Activated CD4-positive, alpha-beta memory T cell treated with anti-CD3 and anti-CD28 coated beads for 36 hours (primary cell): ENCODE measurements around the gene CYP26B1. TPM values are rescaled to one million over a fixed set of nuclear protein-coding genes. Genes with fewer than 3 reads are reported as not detected.

Source experiments
- CTCF ChIA-PET: fragments of 350-600 bp; sonication (Branson Sonifier 250); formaldehyde crosslinking; loops from one replicate; lab custom pipeline; 2021; ENCODE audit warnings: antibody characterized with exemption, inconsistent platforms; lab: Charles Lee
- POLR2A ChIA-PET: fragments of 350-600 bp; sonication (Branson Sonifier 250); formaldehyde crosslinking; loops from one replicate; lab custom pipeline; 2021; ENCODE audit warnings: antibody characterized with exemption; lab: Charles Lee
- DNase-seq: peaks from one replicate; pipeline ENCODE4 v3.0.0-alpha.2; 2020
- H3K27ac Mint-ChIP-seq: one replicate; pipeline ENCODE4 v1.8.0; 2021; ENCODE audit warnings: mixed read lengths
- H3K27me3 Mint-ChIP-seq: one replicate; pipeline ENCODE4 v1.8.0; 2021; ENCODE audit warnings: mixed read lengths
- H3K36me3 Mint-ChIP-seq: one replicate; pipeline ENCODE4 v1.8.0; 2021; ENCODE audit warnings: mixed read lengths
- H3K4me1 Mint-ChIP-seq: one replicate; pipeline ENCODE4 v1.8.0; 2021; ENCODE audit warnings: low read depth, mixed read lengths
- H3K4me3 Mint-ChIP-seq: one replicate; pipeline ENCODE4 v1.8.0; 2021; ENCODE audit warnings: mild to moderate bottlenecking, mixed read lengths
- H3K9me3 Mint-ChIP-seq: one replicate; pipeline ENCODE4 v1.8.0; 2021; ENCODE audit warnings: mixed read lengths
- intact Hi-C: fragments of 100-400 bp; cut with micrococcal nuclease; formaldehyde crosslinking; loops from one replicate; pipeline ENCODE4 v1.15.1; 2023
- total RNA-seq, 2 experiments: library from RNA; stranded (reverse); gene quantifications; one replicate each; pipeline ENCODE4 v1.2.3, GENCODE V29; 2021

The CYP26B1 gene
- total RNA-seq, 2 experiments from 2014 or later, result not detected

DNA sequence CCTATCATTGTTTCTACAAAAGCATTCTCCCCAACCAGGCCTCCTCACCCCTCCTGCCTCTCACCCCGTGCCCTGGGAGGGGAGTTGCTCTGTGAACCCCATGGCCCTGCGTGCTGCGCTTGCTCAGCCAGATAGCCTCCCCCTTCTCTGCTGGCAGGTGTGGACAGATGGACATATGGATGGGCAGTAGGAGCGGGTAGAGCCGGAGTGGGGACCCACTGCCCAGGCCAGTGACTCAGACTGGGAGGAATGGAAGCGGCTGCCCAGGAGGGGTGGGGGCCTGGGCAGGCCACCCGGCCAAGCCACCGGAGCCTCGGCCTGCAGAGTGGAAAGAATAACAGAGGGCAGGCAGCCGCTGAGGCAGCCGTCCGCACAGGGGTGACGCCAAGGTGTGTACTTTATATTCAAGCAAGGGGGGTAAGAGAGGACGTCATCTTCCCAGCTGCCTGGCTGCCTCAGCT is 8.7 kb downstream of the CYP26B1 start:
- Mint-ChIP-seq H3K27me3 (peaks cover 18% of the 10 kb centered on the region), H3K9me3 (no peaks in the 10 kb centered on the region), H3K27ac (no peak overlapping the region), H3K36me3 (no peaks in the 10 kb centered on the region), H3K4me3 (no peak overlapping the region), H3K4me1 (peaks cover 5% of the 10 kb centered on the region)
- CTCF ChIA-PET, result interaction anchor here (1.5 to 2.0 kb wide), 2 partner anchors 12 to 215 kb away, joined by 4 to 5 read pairs; no protein-coding TSS in a partner anchor
- POLR2A ChIA-PET, result no interaction called here
- intact Hi-C loops, result no loop called here
- peak; percentile 8 for DNase-seq

DNA sequence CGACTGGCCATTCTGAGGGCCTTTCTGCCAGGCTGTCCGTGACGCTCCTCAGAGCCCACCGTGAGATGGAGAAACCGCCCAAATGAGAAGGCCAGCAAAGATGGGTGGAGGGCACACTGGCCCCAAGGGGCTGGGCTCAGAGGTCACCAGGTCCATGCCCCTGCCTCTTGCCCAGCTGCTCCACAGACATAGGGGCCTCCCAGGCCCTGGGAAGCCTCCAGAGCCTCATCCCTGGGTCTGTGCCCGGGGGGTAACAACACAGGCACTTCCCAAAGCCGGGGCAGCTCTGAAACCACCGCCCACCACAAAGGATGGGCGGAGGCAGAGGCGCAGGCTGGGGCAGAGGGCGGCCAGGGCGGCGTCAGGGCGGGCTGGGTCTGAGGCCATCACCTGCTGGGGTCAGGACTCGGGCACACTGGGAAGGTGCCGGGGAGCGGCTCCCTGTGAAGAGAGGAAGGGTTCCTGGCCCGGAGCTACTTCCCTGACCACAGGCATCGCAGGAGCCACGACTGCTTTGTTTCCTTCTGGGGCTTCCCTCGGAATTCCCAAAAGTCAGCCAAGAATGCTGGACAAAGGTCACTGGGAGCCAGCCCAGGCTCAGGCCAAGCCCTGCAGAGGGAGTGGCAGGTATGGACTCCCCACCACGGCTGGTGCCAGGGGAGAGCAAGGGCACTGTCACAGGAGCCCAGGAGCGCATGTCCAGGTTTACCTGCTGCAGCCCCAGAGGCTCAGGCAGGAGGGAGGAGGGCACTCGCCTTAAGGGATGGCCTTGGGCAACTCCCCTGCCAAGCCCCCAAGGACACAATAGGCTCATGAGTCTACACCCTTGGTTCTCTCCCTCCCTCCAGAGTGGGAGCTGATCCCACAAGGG is 9.4 kb downstream of the CYP26B1 start:
- H3K4me3 Mint-ChIP-seq, result no peak overlapping the region
- intact Hi-C loops, result no loop called here
- POLR2A ChIA-PET, result no interaction called here

DNA sequence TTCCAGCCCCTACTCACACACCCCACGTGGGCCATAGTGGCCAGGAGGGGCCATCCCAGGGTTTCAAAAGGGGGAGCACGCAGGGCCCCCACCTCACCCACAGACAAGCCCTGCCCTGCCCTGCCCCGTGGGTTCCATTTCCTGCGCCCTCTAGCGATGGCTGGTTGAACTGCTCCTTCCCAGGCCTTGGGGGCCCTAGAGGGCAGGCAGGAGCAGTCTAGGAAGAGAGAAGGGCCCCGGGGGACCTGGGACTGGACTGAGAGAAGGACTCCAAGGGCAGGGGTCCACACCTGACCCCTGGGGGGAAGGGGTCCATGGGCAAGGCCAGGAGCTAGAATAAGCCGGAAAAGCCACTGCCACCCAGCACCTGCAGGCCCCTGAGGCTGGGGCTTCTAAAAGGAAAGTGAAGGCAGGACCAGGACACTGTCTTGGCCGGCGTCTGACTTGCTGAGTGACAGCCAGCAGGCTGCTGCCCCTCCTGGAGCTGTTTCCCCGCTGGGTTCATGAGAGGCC is 10.1 kb downstream of the CYP26B1 start:
- no peaks in the 10 kb centered on the region for H3K4me1 Mint-ChIP-seq
- ChIA-PET POLR2A (no interaction called here), CTCF (interaction anchor here (1.0 to 2.0 kb wide), 2 partner anchors 11 to 213 kb away, joined by 3 to 5 read pairs; no protein-coding TSS in a partner anchor)
- no peaks in the 10 kb centered on the region for H3K36me3 Mint-ChIP-seq
- H3K27me3 Mint-ChIP-seq, result peaks cover 8% of the 10 kb centered on the region
- intact Hi-C loops, result no loop called here
- H3K9me3 Mint-ChIP-seq, result no peaks in the 10 kb centered on the region
- H3K4me3 Mint-ChIP-seq, result no peak overlapping the region
- H3K27ac Mint-ChIP-seq, result no peak overlapping the region
- DNase-seq, result peak; percentile 71

More for the DNA sequence above, 9.4 kb downstream of the CYP26B1 start:
- H3K27ac Mint-ChIP-seq, result no peak overlapping the region
- H3K9me3 Mint-ChIP-seq, result no peaks in the 10 kb centered on the region
- no peaks in the 10 kb centered on the region for H3K4me1 Mint-ChIP-seq
- peaks cover 11% of the 10 kb centered on the region for H3K27me3 Mint-ChIP-seq
- CTCF ChIA-PET, result interaction anchor here (1.0 to 2.0 kb wide), 2 partner anchors 11 to 214 kb away, joined by 3 to 5 read pairs; no protein-coding TSS in a partner anchor
- no peaks in the 10 kb centered on the region for H3K36me3 Mint-ChIP-seq
- no peak for DNase-seq

DNA sequence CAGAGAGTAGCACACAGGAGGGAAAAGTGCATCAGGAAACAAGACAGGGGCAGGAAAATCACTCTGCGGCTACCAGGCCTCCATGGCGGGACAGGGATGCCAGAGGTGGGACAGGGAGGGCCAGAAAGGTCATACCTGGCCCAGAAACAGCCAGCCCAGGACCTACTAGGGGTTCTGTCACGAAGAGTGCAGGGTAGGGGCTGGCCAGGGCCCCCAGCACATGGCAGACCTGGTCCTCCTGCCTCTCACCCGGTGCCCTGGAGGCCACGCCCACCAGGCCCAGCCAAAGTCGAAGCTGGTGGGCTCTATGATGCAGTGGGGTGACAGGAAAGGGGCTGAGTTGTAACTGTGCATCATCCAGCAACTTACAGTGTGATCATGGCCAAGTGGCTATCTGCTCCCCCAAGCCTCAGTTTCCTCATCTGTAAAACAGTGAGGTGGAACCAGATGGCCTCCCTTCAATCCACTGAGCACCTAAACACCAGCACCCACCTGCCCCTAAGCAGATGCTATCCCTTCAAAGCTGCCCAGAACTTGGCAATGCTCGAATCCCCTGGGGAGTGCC is 10.6 kb downstream of the CYP26B1 start:
- no peaks in the 10 kb centered on the region for H3K9me3 Mint-ChIP-seq
- intact Hi-C loops, result no loop called here
- no peaks in the 10 kb centered on the region for H3K36me3 Mint-ChIP-seq
- POLR2A ChIA-PET, result no interaction called here
- no peak for DNase-seq
- H3K4me1 Mint-ChIP-seq, result no peaks in the 10 kb centered on the region
- H3K27ac Mint-ChIP-seq, result no peak overlapping the region
- peaks cover 2% of the 10 kb centered on the region for H3K27me3 Mint-ChIP-seq
- H3K4me3 Mint-ChIP-seq, result no peak overlapping the region
- CTCF ChIA-PET, result interaction anchor here (1.0 to 2.0 kb wide), 3 partner anchors 12 to 443 kb away, joined by 3 to 5 read pairs (median 3); no protein-coding TSS in a partner anchor

GRCh38 chr2:72136331-72136730 is 11.3 kb downstream of the CYP26B1 start:
- Mint-ChIP-seq H3K4me1 (no peaks in the 10 kb centered on the region), H3K27ac (no peak overlapping the region), H3K27me3 (peaks cover under 1% of the 10 kb centered on the region), H3K4me3 (no peak overlapping the region), H3K36me3 (no peaks in the 10 kb centered on the region), H3K9me3 (no peaks in the 10 kb centered on the region)
- DNase-seq, result no peak
- intact Hi-C loops, result no loop called here
- CTCF ChIA-PET, result interaction anchor here (1.4 kb wide), 1 partner anchor 444 kb away, joined by 3 read pairs; no protein-coding TSS in a partner anchor
- POLR2A ChIA-PET, result no interaction called here

DNA sequence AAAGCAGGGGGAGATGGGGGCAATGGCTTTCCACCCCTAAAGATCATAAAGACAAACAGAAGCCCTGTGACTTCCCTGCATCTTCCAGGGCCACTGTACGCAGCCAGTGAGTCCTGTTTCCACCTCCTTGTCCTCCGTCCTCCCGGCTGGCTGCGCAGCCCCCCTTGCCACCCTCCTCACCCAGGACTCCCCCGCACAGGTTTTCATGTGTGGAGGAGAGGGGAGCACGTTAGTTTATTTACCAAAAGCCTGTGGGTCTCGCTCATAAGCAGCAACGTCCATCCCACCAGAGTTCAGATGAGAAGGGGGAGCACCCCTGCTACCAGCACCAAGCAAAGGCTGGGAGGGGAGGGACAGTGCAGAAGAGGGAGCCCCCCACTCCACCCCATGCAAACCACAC is 11.7 kb downstream of the CYP26B1 start:
- H3K36me3 Mint-ChIP-seq, result no peaks in the 10 kb centered on the region
- POLR2A ChIA-PET, result no interaction called here

DNA sequence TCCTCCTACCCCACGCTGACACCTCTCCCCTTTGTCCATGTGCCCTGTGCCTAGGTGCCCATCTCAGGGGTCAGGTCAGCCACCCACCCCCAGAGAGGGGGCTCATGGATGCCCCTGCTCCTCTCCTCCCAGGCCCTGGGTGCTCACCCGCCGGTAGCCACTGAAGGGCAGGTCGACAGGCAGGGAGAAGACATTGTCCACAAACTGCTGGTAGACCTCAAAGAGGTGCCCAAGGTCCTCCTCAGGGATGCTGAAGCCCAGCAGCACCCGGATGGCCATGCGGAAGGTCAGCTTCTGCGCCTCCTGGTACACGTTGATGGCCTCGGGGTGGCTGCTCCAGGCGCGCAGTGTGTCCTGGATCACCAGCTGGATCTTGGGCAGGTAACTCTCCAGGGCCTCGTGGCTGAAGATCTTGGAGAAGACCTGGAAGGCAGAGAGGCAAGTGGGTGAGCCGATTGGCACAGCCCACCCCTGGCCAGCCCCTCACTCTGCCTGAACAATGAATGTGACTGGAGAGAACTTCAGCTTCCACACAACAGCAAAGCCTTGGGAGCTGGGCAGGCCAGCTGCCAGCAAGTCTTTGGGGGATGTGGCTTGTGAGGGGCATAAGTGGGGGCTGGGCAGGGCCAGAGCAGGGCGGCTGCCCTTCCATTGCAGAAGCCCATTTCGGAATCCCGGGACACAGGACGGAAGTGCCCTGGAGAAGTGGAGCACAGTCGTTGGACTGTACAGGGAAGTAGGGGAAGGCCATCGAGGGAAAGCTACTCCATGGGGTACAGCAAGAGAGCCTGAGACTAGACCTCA is 12.5 kb downstream of the CYP26B1 start:
- Mint-ChIP-seq H3K9me3 (no peaks in the 10 kb centered on the region), H3K36me3 (no peaks in the 10 kb centered on the region), H3K27ac (no peak overlapping the region), H3K4me3 (no peak overlapping the region), H3K4me1 (no peaks in the 10 kb centered on the region), H3K27me3 (no peaks in the 10 kb centered on the region)
- intact Hi-C loops, result no loop called here
- ChIA-PET CTCF (no interaction called here), POLR2A (no interaction called here)
- no peak for DNase-seq

More for the DNA sequence above, 11.7 kb downstream of the CYP26B1 start:
- Mint-ChIP-seq H3K9me3 (no peaks in the 10 kb centered on the region), H3K4me1 (no peaks in the 10 kb centered on the region), H3K27me3 (no peaks in the 10 kb centered on the region), H3K4me3 (no peak overlapping the region), H3K27ac (no peak overlapping the region)
- CTCF ChIA-PET, result interaction anchor here (1.4 kb wide), 1 partner anchor 444 kb away, joined by 3 read pairs; no protein-coding TSS in a partner anchor
- intact Hi-C loops, result no loop called here
- no peak for DNase-seq

DNA sequence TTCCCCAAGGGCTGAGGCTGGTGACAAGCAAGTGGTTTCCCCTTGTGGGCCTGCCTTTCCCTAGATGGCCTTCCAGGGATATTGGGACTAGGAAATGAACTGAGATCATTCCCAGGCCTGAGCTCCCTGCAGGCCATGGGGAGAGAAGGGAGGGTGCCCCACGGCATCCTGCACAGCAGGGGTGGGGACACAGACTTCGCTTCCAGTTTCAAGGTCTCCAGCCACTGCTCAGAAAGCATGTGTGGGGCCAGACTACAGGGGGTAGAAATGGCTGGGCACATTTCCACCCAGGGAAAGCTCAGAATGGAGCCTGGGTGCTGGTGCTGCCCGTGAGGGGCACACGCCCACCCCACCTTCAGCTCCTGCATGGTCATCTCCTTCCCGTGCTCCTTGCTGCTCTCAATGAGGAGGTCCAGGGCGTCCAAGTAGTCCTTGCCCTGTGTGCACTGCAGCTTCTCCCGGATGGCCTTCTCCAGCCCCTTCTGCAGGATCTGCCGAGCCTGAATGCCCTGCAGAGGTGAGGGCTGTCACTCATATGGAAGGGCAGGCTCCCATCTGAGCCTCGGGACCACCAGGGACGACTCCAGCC is 13.2 kb downstream of the CYP26B1 start:
- H3K27me3 Mint-ChIP-seq, result no peaks in the 10 kb centered on the region
- ChIA-PET CTCF (no interaction called here), POLR2A (no interaction called here)
- H3K4me1 Mint-ChIP-seq, result no peaks in the 10 kb centered on the region
- no peaks in the 10 kb centered on the region for H3K36me3 Mint-ChIP-seq
- H3K9me3 Mint-ChIP-seq, result no peaks in the 10 kb centered on the region
- intact Hi-C loops, result no loop called here
- DNase-seq, result no peak
- H3K4me3 Mint-ChIP-seq, result no peak overlapping the region
- H3K27ac Mint-ChIP-seq, result no peak overlapping the region

DNA sequence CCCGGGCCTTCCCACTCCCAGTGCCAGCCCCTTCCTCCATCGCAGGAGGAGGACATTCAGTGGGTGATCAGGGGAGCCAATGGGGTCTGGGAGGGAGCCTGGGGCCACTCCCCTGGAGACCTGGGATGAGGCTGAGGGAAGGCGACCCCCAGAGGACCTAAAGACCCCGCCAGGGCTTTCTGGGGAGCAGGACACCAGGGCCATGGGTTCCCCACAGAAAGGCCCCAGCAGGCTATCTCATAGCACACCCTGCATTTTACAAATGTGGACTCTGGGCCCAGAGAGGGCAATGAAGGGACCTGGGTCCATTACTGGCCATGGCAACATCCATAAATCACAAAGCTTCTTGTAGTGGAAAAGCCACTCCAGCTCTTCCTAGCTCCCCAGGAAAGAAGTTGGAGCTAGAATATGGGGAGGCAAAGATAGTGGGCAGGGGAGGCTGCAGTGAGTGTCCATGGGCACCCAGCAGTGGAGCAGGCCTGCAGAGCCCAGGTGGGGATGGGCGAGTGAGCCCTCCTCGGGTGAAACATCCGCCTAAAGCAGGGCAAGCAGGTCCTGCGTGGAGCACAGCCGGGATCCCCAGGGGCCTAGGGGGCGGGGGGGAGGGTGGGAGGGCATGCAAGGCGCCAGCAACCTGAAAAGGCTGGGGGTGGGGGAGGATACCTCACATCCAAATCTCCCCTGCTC is 13.8 kb downstream of the CYP26B1 start:
- Mint-ChIP-seq H3K4me3 (no peak overlapping the region), H3K27ac (no peak overlapping the region), H3K36me3 (no peaks in the 10 kb centered on the region), H3K9me3 (no peaks in the 10 kb centered on the region), H3K4me1 (no peaks in the 10 kb centered on the region), H3K27me3 (peaks cover 2% of the 10 kb centered on the region)
- ChIA-PET POLR2A (no interaction called here), CTCF (no interaction called here)
- intact Hi-C loops, result no loop called here
- no peak for DNase-seq

DNA sequence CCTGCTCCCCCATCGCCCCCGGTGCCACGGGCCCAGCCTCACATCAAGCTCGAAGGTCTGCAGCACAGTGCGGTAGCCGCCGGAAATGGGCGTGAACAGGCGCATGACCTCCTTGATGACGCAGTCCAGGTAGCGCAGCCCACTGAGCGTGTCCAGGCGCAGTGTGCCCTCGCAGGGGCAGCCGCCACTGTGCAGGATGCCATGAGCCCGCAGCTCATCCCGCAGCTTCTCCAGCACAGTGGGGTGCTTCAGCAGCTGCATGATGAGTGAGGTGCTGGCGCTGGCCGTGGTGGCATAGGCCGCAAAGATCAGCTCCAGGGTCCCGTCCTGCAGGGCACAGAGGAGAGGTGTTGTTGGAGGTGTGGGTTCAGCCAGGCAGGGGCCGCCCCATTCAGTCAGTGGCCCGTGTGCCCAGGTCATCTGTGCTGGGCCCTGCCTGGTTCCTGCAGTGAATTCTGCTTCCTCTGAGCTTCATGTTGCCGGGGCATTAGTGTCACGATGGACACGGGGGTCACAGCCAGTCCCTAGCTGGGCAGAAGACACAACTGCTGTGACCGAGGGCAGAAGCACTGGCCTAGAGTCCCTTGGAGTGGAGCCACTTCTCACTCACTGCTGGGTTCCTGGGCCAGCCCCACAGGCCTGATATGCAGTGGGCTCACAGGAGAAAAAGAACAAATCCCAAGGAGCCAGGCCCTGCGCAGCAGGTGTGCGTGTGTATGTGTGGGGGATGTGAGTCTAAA is 14.5 kb downstream of the CYP26B1 start:
- H3K4me1 Mint-ChIP-seq, result no peaks in the 10 kb centered on the region
- CTCF ChIA-PET, result no interaction called here
- POLR2A ChIA-PET, result no interaction called here

More for the DNA sequence above, 14.5 kb downstream of the CYP26B1 start:
- Mint-ChIP-seq H3K36me3 (no peaks in the 10 kb centered on the region), H3K27ac (no peak overlapping the region), H3K27me3 (peaks cover 3% of the 10 kb centered on the region), H3K4me3 (no peak overlapping the region), H3K9me3 (no peaks in the 10 kb centered on the region)
- DNase-seq, result no peak
- intact Hi-C loops, result no loop called here
